Measurements from ENCODE around the gene PHC2.
A peak's percentile ranks its signal among the peaks of the same experiment; 100 is the strongest.

Gene PHC2

GRCh38 chr1:33348194-33348593, 82.7 kb downstream of the PHC2 start:
- Histone ChIP-seq H4K5ac (ENCODE audit: low read length) (no peak overlapping the region), H3K79me1 (ENCODE audit: low read length) (no peaks in the 10 kb centered on the region), H3K36me3 (ENCODE audit: control insufficient read depth, insufficient read depth, low read length) (no peaks in the 10 kb centered on the region), H3K9ac (ENCODE audit: low read length) (no peak overlapping the region), H2BK5ac (ENCODE audit: low read length) (no peak overlapping the region), H3K56ac (ENCODE audit: low read length) (no peak overlapping the region), H3K4me1 (ENCODE audit: control insufficient read depth, low read depth, low read length) (peaks cover 10% of the 10 kb centered on the region), H3K18ac (ENCODE audit: low read length) (no peak overlapping the region), H3K27me3 (ENCODE audit: insufficient read depth, low read length, poor library complexity) (peaks cover 15% of the 10 kb centered on the region), H3K4me2 (ENCODE audit: low read length) (peak overlapping the region; percentile 41), H3K27ac (ENCODE audit: low read depth, low read length) (no peak overlapping the region), H2BK120ac (ENCODE audit: low read depth, low read length) (no peak overlapping the region), H2AK5ac (ENCODE audit: low read length) (no peak overlapping the region), H3K79me2 (ENCODE audit: control insufficient read depth, insufficient read depth, low read length) (no peaks in the 10 kb centered on the region), H4K8ac (ENCODE audit: low read depth, low read length) (no peak overlapping the region), H2BK15ac (replicated peaks; ENCODE audit: low read depth) (no peak overlapping the region), H3K4ac (ENCODE audit: low read depth, low read length) (no peak overlapping the region), H3K4me3 (ENCODE audit: low read length) (peak overlapping the region; percentile 51), H3K23ac (ENCODE audit: low read length) (no peak overlapping the region)
- peak; percentile 37 for DNase-seq
- no CpG with 5 or more reads among the region's 2 CpGs for WGBS (ENCODE audit: extremely low coverage, insufficient coverage, low lambda C conversion rate)

GRCh38 chr1:33347650-33347992, 83.3 kb downstream of the PHC2 start:
- no peak overlapping the region for H3K18ac ChIP-seq (ENCODE audit: low read length)
- no peak overlapping the region for H3K9ac ChIP-seq (ENCODE audit: low read length)
- peaks cover 11% of the 10 kb centered on the region for H3K27me3 ChIP-seq (ENCODE audit: insufficient read depth, low read length, poor library complexity)
- no peak overlapping the region for H2BK120ac ChIP-seq (ENCODE audit: low read depth, low read length)
- no peak overlapping the region for H3K56ac ChIP-seq (ENCODE audit: low read length)
- H3K4ac ChIP-seq (ENCODE audit: low read depth, low read length), result no peak overlapping the region
- no peak overlapping the region for H4K5ac ChIP-seq (ENCODE audit: low read length)
- no peak overlapping the region for H2BK5ac ChIP-seq (ENCODE audit: low read length)
- WGBS (ENCODE audit: extremely low coverage, insufficient coverage, low lambda C conversion rate), result no CpG with 5 or more reads among the region's 5 CpGs
- H3K23ac ChIP-seq (ENCODE audit: low read length), result no peak overlapping the region
- no peaks in the 10 kb centered on the region for H3K79me1 ChIP-seq (ENCODE audit: low read length)
- no peak overlapping the region for H3K27ac ChIP-seq (ENCODE audit: low read depth, low read length)
- H3K4me1 ChIP-seq (ENCODE audit: control insufficient read depth, low read depth, low read length), result peaks cover 12% of the 10 kb centered on the region
- H3K4me2 ChIP-seq (ENCODE audit: low read length), result no peak overlapping the region
- H2AK5ac ChIP-seq (ENCODE audit: low read length), result no peak overlapping the region
- DNase-seq, result no peak
- no peaks in the 10 kb centered on the region for H3K79me2 ChIP-seq (ENCODE audit: control insufficient read depth, insufficient read depth, low read length)
- no peaks in the 10 kb centered on the region for H3K36me3 ChIP-seq (ENCODE audit: control insufficient read depth, insufficient read depth, low read length)
- H3K4me3 ChIP-seq (ENCODE audit: low read length), result no peak overlapping the region
- no peak overlapping the region for H2BK15ac ChIP-seq (replicated peaks; ENCODE audit: low read depth)
- H4K8ac ChIP-seq (ENCODE audit: low read depth, low read length), result no peak overlapping the region

- Histone ChIP-seq H3K79me2 (ENCODE audit: control insufficient read depth, insufficient read depth, low read length) (no peaks in the 10 kb centered on the region), H2BK15ac (replicated peaks; ENCODE audit: low read depth) (no peak overlapping the region), H3K4me1 (ENCODE audit: control insufficient read depth, low read depth, low read length) (peaks cover 16% of the 10 kb centered on the region), H3K4me2 (ENCODE audit: low read length) (no peak overlapping the region), H3K4ac (ENCODE audit: low read depth, low read length) (no peak overlapping the region), H3K27ac (ENCODE audit: low read depth, low read length) (no peak overlapping the region), H2BK120ac (ENCODE audit: low read depth, low read length) (no peak overlapping the region), H3K23ac (ENCODE audit: low read length) (no peak overlapping the region), H2AK5ac (ENCODE audit: low read length) (no peak overlapping the region), H3K18ac (ENCODE audit: low read length) (no peak overlapping the region), H3K36me3 (ENCODE audit: control insufficient read depth, insufficient read depth, low read length) (no peaks in the 10 kb centered on the region), H2BK5ac (ENCODE audit: low read length) (no peak overlapping the region), H4K8ac (ENCODE audit: low read depth, low read length) (no peak overlapping the region), H3K79me1 (ENCODE audit: low read length) (no peaks in the 10 kb centered on the region), H3K56ac (ENCODE audit: low read length) (no peak overlapping the region), H3K9ac (ENCODE audit: low read length) (no peak overlapping the region), H3K27me3 (ENCODE audit: insufficient read depth, low read length, poor library complexity) (peaks cover 9% of the 10 kb centered on the region), H4K5ac (ENCODE audit: low read length) (no peak overlapping the region), H3K4me3 (ENCODE audit: low read length) (no peak overlapping the region)
- WGBS (ENCODE audit: extremely low coverage, insufficient coverage, low lambda C conversion rate), result no CpG with 5 or more reads among the region's 2 CpGs
- peak; percentile 78 for DNase-seq
Measured at GRCh38 chr1:33346927-33347649, 83.8 kb downstream of the PHC2 start.

GRCh38 chr1:33346533-33346926, 84.4 kb downstream of the PHC2 start:
- Histone ChIP-seq H3K4me3 (ENCODE audit: low read length) (no peak overlapping the region), H2BK15ac (replicated peaks; ENCODE audit: low read depth) (no peak overlapping the region), H3K27me3 (ENCODE audit: insufficient read depth, low read length, poor library complexity) (peaks cover 9% of the 10 kb centered on the region), H3K4ac (ENCODE audit: low read depth, low read length) (no peak overlapping the region), H3K27ac (ENCODE audit: low read depth, low read length) (no peak overlapping the region), H3K79me2 (ENCODE audit: control insufficient read depth, insufficient read depth, low read length) (no peaks in the 10 kb centered on the region), H3K18ac (ENCODE audit: low read length) (no peak overlapping the region), H2AK5ac (ENCODE audit: low read length) (no peak overlapping the region), H3K79me1 (ENCODE audit: low read length) (no peaks in the 10 kb centered on the region), H3K4me2 (ENCODE audit: low read length) (no peak overlapping the region), H4K8ac (ENCODE audit: low read depth, low read length) (no peak overlapping the region), H3K9ac (ENCODE audit: low read length) (no peak overlapping the region), H2BK5ac (ENCODE audit: low read length) (no peak overlapping the region), H3K23ac (ENCODE audit: low read length) (no peak overlapping the region), H2BK120ac (ENCODE audit: low read depth, low read length) (no peak overlapping the region), H3K36me3 (ENCODE audit: control insufficient read depth, insufficient read depth, low read length) (no peaks in the 10 kb centered on the region), H3K4me1 (ENCODE audit: control insufficient read depth, low read depth, low read length) (peaks cover 20% of the 10 kb centered on the region), H3K56ac (ENCODE audit: low read length) (no peak overlapping the region), H4K5ac (ENCODE audit: low read length) (no peak overlapping the region)
- WGBS (ENCODE audit: extremely low coverage, insufficient coverage, low lambda C conversion rate), result no CpG with 5 or more reads among the region's 3 CpGs
- DNase-seq, result peak; percentile 35

GRCh38 chr1:33344896-33345560, 85.9 kb downstream of the PHC2 start:
- H3K79me2 ChIP-seq (ENCODE audit: control insufficient read depth, insufficient read depth, low read length), result no peaks in the 10 kb centered on the region
- no peak overlapping the region for H4K5ac ChIP-seq (ENCODE audit: low read length)
- H3K4me1 ChIP-seq (ENCODE audit: control insufficient read depth, low read depth, low read length), result peaks cover 28% of the 10 kb centered on the region
- H3K36me3 ChIP-seq (ENCODE audit: control insufficient read depth, insufficient read depth, low read length), result no peaks in the 10 kb centered on the region
- peaks cover 6% of the 10 kb centered on the region for H3K27me3 ChIP-seq (ENCODE audit: insufficient read depth, low read length, poor library complexity)
- H4K8ac ChIP-seq (ENCODE audit: low read depth, low read length), result no peak overlapping the region
- no peak overlapping the region for H3K4me2 ChIP-seq (ENCODE audit: low read length)
- H3K18ac ChIP-seq (ENCODE audit: low read length), result no peak overlapping the region
- no peak overlapping the region for H3K4me3 ChIP-seq (ENCODE audit: low read length)
- no peak overlapping the region for H3K4ac ChIP-seq (ENCODE audit: low read depth, low read length)
- peaks cover 4% of the 10 kb centered on the region for H3K79me1 ChIP-seq (ENCODE audit: low read length)
- DNase-seq, result no peak
- H3K56ac ChIP-seq (ENCODE audit: low read length), result no peak overlapping the region
- no peak overlapping the region for H3K27ac ChIP-seq (ENCODE audit: low read depth, low read length)
- no peak overlapping the region for H2BK120ac ChIP-seq (ENCODE audit: low read depth, low read length)
- no peak overlapping the region for H2AK5ac ChIP-seq (ENCODE audit: low read length)
- H3K9ac ChIP-seq (ENCODE audit: low read length), result no peak overlapping the region
- no peak overlapping the region for H2BK5ac ChIP-seq (ENCODE audit: low read length)
- no peak overlapping the region for H2BK15ac ChIP-seq (replicated peaks; ENCODE audit: low read depth)
- no peak overlapping the region for H3K23ac ChIP-seq (ENCODE audit: low read length)
- WGBS (ENCODE audit: extremely low coverage, insufficient coverage, low lambda C conversion rate), result no CpG with 5 or more reads among the region's 2 CpGs
